Thymus (tissue), 11 donors: ENCODE results near the gene APOBR. TPM values are rescaled to one million over a fixed set of nuclear protein-coding genes. Genes with fewer than 3 reads are reported as not detected.
A peak's percentile ranks its signal among the peaks of the same experiment; 100 is the strongest.
"Not testable (repeated sequence)": the region's sequence is repeated elsewhere in the genome, so short reads cannot be mapped to it uniquely, and the experiment has no call there.

Experiments
- DNase-seq, 9 donors: peaks; one replicate each; pipeline ENCODE4 v3.0.0-alpha.2; 2013; ENCODE audit warnings: low spot score in 9 of 9, low read depth in 6 of 9, missing footprints in 1 of 9
- H3K27ac ChIP-seq, 2 donors: one replicate each; pipeline ENCODE4 v1.5.1; 2013; ENCODE audit warnings: control low read depth in 1 of 2, low read depth in 1 of 2, low read length in 1 of 2, mild to moderate bottlenecking in 1 of 2, moderate library complexity in 1 of 2
- H3K27me3 ChIP-seq, 2 donors: one replicate each; pipeline ENCODE4 v1.5.1; 2013; ENCODE audit warnings: low read length in 1 of 2; ENCODE audit not compliant: control insufficient read depth in 2 of 2, insufficient read depth in 1 of 2
- H3K36me3 ChIP-seq, 2 donors: one replicate each; pipeline ENCODE4 v1.5.1; 2013; ENCODE audit warnings: low read length in 1 of 2, mild to moderate bottlenecking in 1 of 2, moderate library complexity in 1 of 2; ENCODE audit not compliant: control insufficient read depth in 2 of 2, insufficient read depth in 2 of 2
- H3K4me1 ChIP-seq, 2 donors: one replicate each; pipeline ENCODE4 v1.5.1; 2013; ENCODE audit warnings: low read length in 2 of 2; ENCODE audit not compliant: control insufficient read depth in 2 of 2, insufficient read depth in 2 of 2
- H3K4me3 ChIP-seq, 2 donors: one replicate each; pipeline ENCODE4 v1.5.1; 2013; ENCODE audit warnings: low read length in 2 of 2, control low read depth in 1 of 2, mild to moderate bottlenecking in 1 of 2
- H3K9me3 ChIP-seq, 2 donors: one replicate each; pipeline ENCODE4 v1.5.1; 2013; ENCODE audit warnings: low read length in 1 of 2, mild to moderate bottlenecking in 1 of 2; ENCODE audit not compliant: control insufficient read depth in 2 of 2, insufficient read depth in 1 of 2
- WGBS: extraction: QIAGEN DNeasy Blood & Tissue Kit; methylation state at CpG from one replicate; pipeline ENCODE4 v1.1.7; 2013; 5-methylcytosine and 5-hydroxymethylcytosine counted together
- polyA plus RNA-seq: library from polyadenylated mRNA; stranded (reverse); fragments of 200-250 nt; gene quantifications from one replicate; pipeline ENCODE4 v1.2.3, GENCODE V29; 2013
- total RNA-seq: library from RNA; stranded (reverse); fragments of 120-200 nt; gene quantifications from one replicate; pipeline ENCODE4 v1.2.4, GENCODE V29; 2013
- donor health status: healthy.

APOBR gene
- total and polyA plus RNA-seq, 2 donors, result 1.3 to 10.6 TPM

DNA sequence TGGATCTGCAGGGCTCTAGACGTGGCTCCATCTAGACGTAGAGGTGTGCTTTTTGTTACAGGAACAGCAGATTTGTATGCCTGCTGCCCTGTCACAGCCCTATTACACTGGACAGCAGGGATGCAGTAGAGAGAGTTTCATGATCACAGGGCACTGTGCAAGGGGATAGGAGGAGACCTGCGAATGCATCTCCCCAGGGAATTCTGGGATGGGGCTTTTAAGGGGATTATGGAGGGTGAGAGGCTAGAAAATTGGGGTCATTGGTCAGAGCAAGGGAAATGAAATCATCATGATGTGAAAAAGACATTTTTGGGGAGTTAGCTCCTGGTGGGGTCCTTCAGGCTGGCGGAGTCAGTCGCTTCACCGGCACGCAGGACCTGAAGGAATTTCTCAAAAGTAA lies 48.2 kb downstream of the APOBR start:
- WGBS, result 84% methylated on average over 7 of the region's 7 CpGs
- no peak overlapping the region for H3K4me3 ChIP-seq
- DNase-seq, result no peak
- H3K9me3 ChIP-seq, result no peaks in the 10 kb centered on the region
- H3K27ac ChIP-seq, result peak overlapping the region in 1 of 2 donors; percentile 11
- no peaks in the 10 kb centered on the region for H3K36me3 ChIP-seq
- peaks cover 0 to 3% of the 10 kb centered on the region in 2 donors for H3K27me3 ChIP-seq
- peaks cover 0 to 4% of the 10 kb centered on the region in 2 donors for H3K4me1 ChIP-seq

DNA sequence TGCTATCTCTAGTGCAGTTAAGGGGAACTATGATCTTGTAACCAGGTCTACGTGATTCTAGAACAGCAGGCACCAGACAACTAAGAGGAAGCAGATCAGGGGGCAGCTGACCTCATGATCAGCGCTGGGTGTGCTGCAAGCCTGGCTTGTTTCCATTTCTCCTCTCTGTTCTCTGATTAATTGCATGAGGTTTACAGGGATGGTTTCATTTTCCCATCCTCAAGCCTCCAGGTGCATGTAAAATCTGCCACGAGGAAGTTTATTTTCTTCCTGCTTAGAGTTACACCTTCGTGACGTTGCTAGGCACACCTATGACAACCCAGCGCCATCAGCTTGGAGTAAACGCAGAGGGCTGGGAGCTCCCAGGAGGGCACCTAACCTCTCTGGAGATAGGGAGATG lies 48.6 kb downstream of the APOBR start:
- 44% methylated on average over 7 of the region's 7 CpGs for WGBS
- peak in 1 of 9 donors; percentile 40 for DNase-seq
- Histone ChIP-seq H3K4me3 (no peak overlapping the region), H3K36me3 (no peaks in the 10 kb centered on the region), H3K27ac (peak overlapping the region in 1 of 2 donors; percentile 11), H3K9me3 (no peaks in the 10 kb centered on the region), H3K27me3 (peaks cover 0 to 3% of the 10 kb centered on the region in 2 donors), H3K4me1 (peaks cover 0 to 4% of the 10 kb centered on the region in 2 donors)

DNA sequence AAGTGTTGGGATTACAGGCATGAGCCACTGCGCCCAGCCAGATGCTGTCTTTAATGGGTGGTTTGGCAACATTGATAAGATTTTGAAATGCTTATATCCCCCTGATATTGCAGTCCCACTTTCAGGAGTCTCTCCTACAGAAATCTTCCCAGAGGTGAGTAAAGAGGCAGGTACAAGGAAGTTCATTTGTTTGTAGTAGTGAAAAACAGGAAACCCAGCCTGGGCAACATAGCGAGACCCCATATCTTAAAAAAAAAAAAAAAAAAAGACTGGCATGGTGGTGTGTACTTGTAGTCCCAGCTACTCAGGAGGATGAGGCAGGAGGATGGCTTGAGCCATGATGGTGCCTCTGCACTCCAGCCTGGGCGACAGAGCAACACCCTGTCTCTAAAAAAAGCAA lies 50.6 kb downstream of the APOBR start:
- Histone ChIP-seq H3K4me1 (peaks cover 0 to 4% of the 10 kb centered on the region in 2 donors), H3K27ac (no peak overlapping the region), H3K27me3 (peaks cover 0 to 3% of the 10 kb centered on the region in 2 donors), H3K36me3 (no peaks in the 10 kb centered on the region), H3K4me3 (no peak overlapping the region), H3K9me3 (no peaks in the 10 kb centered on the region)
- 94% methylated on average over 3 of the region's 3 CpGs for WGBS
- DNase-seq, result no peak

GRCh38 chr16:28545964-28546363 lies 51.5 kb downstream of the APOBR start:
- H3K4me3 ChIP-seq, H3K9me3 ChIP-seq, H3K27ac ChIP-seq, DNase-seq, H3K27me3 ChIP-seq, H3K4me1 ChIP-seq, H3K36me3 ChIP-seq: not testable (repeated sequence)
- WGBS, result 97% methylated on average over 7 of the region's 7 CpGs

- Histone ChIP-seq H3K9me3 (no peaks in the 10 kb centered on the region), H3K27ac (no peak overlapping the region), H3K36me3 (no peaks in the 10 kb centered on the region), H3K4me3 (no peak overlapping the region), H3K27me3 (peaks cover 0 to 3% of the 10 kb centered on the region in 2 donors), H3K4me1 (peaks cover 0 to 4% of the 10 kb centered on the region in 2 donors)
- 92% methylated on average over 7 of the region's 7 CpGs for WGBS
- no peak for DNase-seq
These were observed 52.2 kb downstream of the APOBR start for GRCh38 chr16:28546626-28547025.

DNA sequence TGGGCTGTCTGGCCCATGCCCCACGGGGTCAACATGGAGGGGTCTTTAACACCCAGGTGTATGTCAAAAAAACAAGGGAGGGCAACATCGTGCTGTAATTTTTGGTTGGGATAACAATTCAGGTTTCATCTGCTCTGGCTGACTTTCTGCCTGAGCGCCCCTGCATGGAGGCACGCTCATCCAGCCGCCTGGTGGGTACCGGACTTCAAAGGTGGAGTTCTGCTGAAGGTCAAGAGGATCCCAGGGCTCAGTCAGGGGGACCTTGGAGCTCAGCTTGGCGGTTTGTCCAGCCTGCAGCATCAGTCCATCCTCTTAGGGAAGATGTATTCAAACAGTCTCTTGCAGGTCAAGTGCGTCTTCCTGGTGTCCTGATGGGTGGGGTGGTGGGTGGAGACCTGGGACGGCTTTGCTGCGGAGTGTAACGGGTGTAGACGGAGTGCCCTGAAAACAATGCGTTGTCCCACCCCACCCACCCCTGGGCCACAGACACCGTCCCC lies 53.9 kb downstream of the APOBR start:
- Histone ChIP-seq H3K4me3 (no peak overlapping the region), H3K9me3 (no peaks in the 10 kb centered on the region), H3K4me1 (peaks cover 0 to 6% of the 10 kb centered on the region in 2 donors), H3K27me3 (peaks cover 0 to 3% of the 10 kb centered on the region in 2 donors), H3K36me3 (no peaks in the 10 kb centered on the region), H3K27ac (no peak overlapping the region)
- 93% methylated on average over 14 of the region's 14 CpGs for WGBS
- no peak for DNase-seq

Other genes with a start within 250 kb of the APOBR start
- 2.0 TPM for gene SBK1, start 202.1 kb upstream of the APOBR start, total RNA-seq
- 5.2 TPM for gene SBK1, start 202.1 kb upstream of the APOBR start, polyA plus RNA-seq
- gene NPIPB6, start 131.1 kb upstream of the APOBR start, total RNA-seq, result 0.66 TPM
- gene NPIPB6, start 131.1 kb upstream of the APOBR start, polyA plus RNA-seq, result 2.6 TPM
- 58.2 TPM for gene EIF3CL, start 90.8 kb upstream of the APOBR start, total RNA-seq
- 42.4 TPM for gene EIF3CL, start 90.8 kb upstream of the APOBR start, polyA plus RNA-seq
- gene NPIPB7, start 22.3 kb upstream of the APOBR start, total RNA-seq, result not detected
- gene NPIPB7, start 22.3 kb upstream of the APOBR start, polyA plus RNA-seq, result 0.55 TPM
- 6.8 TPM for gene CLN3, start 2.6 kb upstream of the APOBR start, total RNA-seq
- 33.4 TPM for gene CLN3, start 2.6 kb upstream of the APOBR start, polyA plus RNA-seq
- 0.47 TPM for gene IL27, start 12.2 kb downstream of the APOBR start, total RNA-seq
- gene IL27, start 12.2 kb downstream of the APOBR start, polyA plus RNA-seq, result 0.46 TPM
- gene NUPR1, start 44.3 kb downstream of the APOBR start, total RNA-seq, result 29.6 TPM
- gene NUPR1, start 44.3 kb downstream of the APOBR start, polyA plus RNA-seq, result 294 TPM
- 30.3 TPM for gene SGF29, start 59.3 kb downstream of the APOBR start, total RNA-seq
- 34.7 TPM for gene SGF29, start 59.3 kb downstream of the APOBR start, polyA plus RNA-seq
- gene SULT1A2, start 102.4 kb downstream of the APOBR start, total RNA-seq, result 0.66 TPM
- 1.2 TPM for gene SULT1A2, start 102.4 kb downstream of the APOBR start, polyA plus RNA-seq
- 26.3 TPM for gene SULT1A1, start 115.4 kb downstream of the APOBR start, total RNA-seq
- 25.9 TPM for gene SULT1A1, start 115.4 kb downstream of the APOBR start, polyA plus RNA-seq
- gene NPIPB8, start 143.4 kb downstream of the APOBR start, total RNA-seq, result 0.14 TPM
- gene NPIPB8, start 143.4 kb downstream of the APOBR start, polyA plus RNA-seq, result not detected
- gene EIF3C, start 216.8 kb downstream of the APOBR start, total RNA-seq, result 331 TPM
- gene EIF3C, start 216.8 kb downstream of the APOBR start, polyA plus RNA-seq, result 453 TPM